Suprapubic skin (tissue), 4 donors: ENCODE results near the gene ENKUR. TPM values are rescaled to one million over a fixed set of nuclear protein-coding genes. Genes with fewer than 3 reads are reported as not detected.

ENCODE experiments used
- DNase-seq, 2 donors: peaks; one replicate each; pipeline ENCODE4 v3.0.0-alpha.2; 2019; ENCODE audit warnings: low spot score in 2 of 2
- H3K27ac ChIP-seq: fragments of 200-600 bp; sonication (generic); one replicate; pipeline ENCODE4 v1.5.1; 2019
- H3K27me3 ChIP-seq: fragments of 200-600 bp; sonication (generic); one replicate; pipeline ENCODE4 v1.5.1; 2019
- H3K36me3 ChIP-seq: fragments of 200-600 bp; sonication (generic); one replicate; pipeline ENCODE4 v1.5.1; 2019
- H3K4me1 ChIP-seq: fragments of 200-600 bp; sonication (generic); one replicate; pipeline ENCODE4 v1.5.1; 2019
- H3K4me3 ChIP-seq: fragments of 200-600 bp; sonication (generic); one replicate; pipeline ENCODE4 v1.5.1; 2019; ENCODE audit warnings: mild to moderate bottlenecking
- H3K9me3 ChIP-seq: fragments of 200-600 bp; sonication (generic); one replicate; pipeline ENCODE4 v1.5.1; 2019
- CTCF ChIP-seq, 2 donors: fragments of 200-600 bp in 1 of 2; fragments of 450-650 bp in 1 of 2; sonication (generic) in 1 of 2; IDR thresholded peaks; one replicate each; pipeline ENCODE4 v1.5.1; 2016 to 2019; ENCODE audit warnings: antibody characterized with exemption in 2 of 2, mild to moderate bottlenecking in 1 of 2, moderate library complexity in 1 of 2
- EP300 ChIP-seq: sonication (generic); formaldehyde crosslinking; IDR thresholded peaks from one replicate; pipeline ENCODE4 v1.6.1; 2017; ENCODE audit warnings: antibody characterized with exemption
- POLR2A ChIP-seq, 2 donors: fragments of 450-650 bp; IDR thresholded peaks; one replicate each; pipeline ENCODE4 v1.6.1; 2017; ENCODE audit warnings: antibody characterized with exemption in 2 of 2, mild to moderate bottlenecking in 2 of 2, moderate library complexity in 2 of 2
- POLR2AphosphoS5 ChIP-seq, 3 donors: sonication (generic); formaldehyde crosslinking; IDR thresholded peaks; one replicate each; pipeline ENCODE4 v1.6.1; 2017; ENCODE audit warnings: antibody characterized with exemption in 3 of 3
- WGBS: methylation state at CpG from one replicate; pipeline ENCODE4 v1.1.5; 2018; 5-methylcytosine and 5-hydroxymethylcytosine counted together
- total RNA-seq, 4 donors: library from RNA; depleted of rRNA; stranded (reverse); fragments of >200 nt; gene quantifications; one replicate each; pipeline ENCODE4 v1.1.0, GENCODE V29; 2016

The ENKUR gene
- total RNA-seq, 4 donors from 2014 or later = not detected

- Histone ChIP-seq H3K27ac (no peak overlapping the region), H3K4me1 (peaks cover 16% of the 10 kb centered on the region), H3K4me3 (no peak overlapping the region), H3K9me3 (no peaks in the 10 kb centered on the region), H3K36me3 (no peaks in the 10 kb centered on the region), H3K27me3 (no peaks in the 10 kb centered on the region)
- no peak for DNase-seq
- WGBS = 87% methylated on average over 9 of the region's 9 CpGs
- TF ChIP-seq POLR2AphosphoS5 (IDR thresholded peaks at IDR 0.05) (no peak), POLR2A (IDR thresholded peaks at IDR 0.05) (no peak), EP300 (no peak), CTCF (IDR thresholded peaks at IDR 0.05) (no peak)
Observed at GRCh38 chr10:25050402-25050801, 34.4 kb upstream of the ENKUR start.

GRCh38 chr10:25049966-25050365 lies 34.0 kb upstream of the ENKUR start:
- no peak for TF ChIP-seq POLR2A (IDR thresholded peaks at IDR 0.05)
- TF ChIP-seq POLR2AphosphoS5 (IDR thresholded peaks at IDR 0.05) = no peak
- TF ChIP-seq EP300 = no peak
- TF ChIP-seq CTCF (IDR thresholded peaks at IDR 0.05) = no peak
- DNase-seq = no peak
- H3K36me3 ChIP-seq = no peaks in the 10 kb centered on the region

GRCh38 chr10:25048450-25048849 lies 32.5 kb upstream of the ENKUR start:
- H3K4me1 ChIP-seq = peaks cover 16% of the 10 kb centered on the region
- H3K27me3 ChIP-seq = no peaks in the 10 kb centered on the region
- H3K4me3 ChIP-seq = no peak overlapping the region
- 55% methylated on average over 5 of the region's 5 CpGs for WGBS
- TF ChIP-seq POLR2A (IDR thresholded peaks at IDR 0.05) = no peak
- TF ChIP-seq POLR2AphosphoS5 (IDR thresholded peaks at IDR 0.05) = no peak
- TF ChIP-seq EP300 = no peak
- TF ChIP-seq CTCF (IDR thresholded peaks at IDR 0.05) = no peak
- no peak overlapping the region for H3K27ac ChIP-seq
- no peak for DNase-seq
- no peaks in the 10 kb centered on the region for H3K36me3 ChIP-seq
- H3K9me3 ChIP-seq = no peaks in the 10 kb centered on the region

More at GRCh38 chr10:25049966-25050365, 34.0 kb upstream of the ENKUR start:
- H3K4me1 ChIP-seq = peaks cover 16% of the 10 kb centered on the region
- no peaks in the 10 kb centered on the region for H3K27me3 ChIP-seq
- no peaks in the 10 kb centered on the region for H3K9me3 ChIP-seq
- WGBS = 91% methylated on average over 2 of the region's 2 CpGs
- no peak overlapping the region for H3K4me3 ChIP-seq
- H3K27ac ChIP-seq = no peak overlapping the region

GRCh38 chr10:25047591-25048301 lies 31.8 kb upstream of the ENKUR start:
- no peak overlapping the region for H3K27ac ChIP-seq
- no peaks in the 10 kb centered on the region for H3K9me3 ChIP-seq
- no peak for TF ChIP-seq CTCF (IDR thresholded peaks at IDR 0.05)
- no peak for TF ChIP-seq EP300
- no peak for TF ChIP-seq POLR2A (IDR thresholded peaks at IDR 0.05)
- no peak for TF ChIP-seq POLR2AphosphoS5 (IDR thresholded peaks at IDR 0.05)
- no peaks in the 10 kb centered on the region for H3K27me3 ChIP-seq
- no peak overlapping the region for H3K4me3 ChIP-seq
- no peak for DNase-seq
- H3K4me1 ChIP-seq = peaks cover 16% of the 10 kb centered on the region
- WGBS = 40% methylated on average over 4 of the region's 4 CpGs
- H3K36me3 ChIP-seq = no peaks in the 10 kb centered on the region

DNA sequence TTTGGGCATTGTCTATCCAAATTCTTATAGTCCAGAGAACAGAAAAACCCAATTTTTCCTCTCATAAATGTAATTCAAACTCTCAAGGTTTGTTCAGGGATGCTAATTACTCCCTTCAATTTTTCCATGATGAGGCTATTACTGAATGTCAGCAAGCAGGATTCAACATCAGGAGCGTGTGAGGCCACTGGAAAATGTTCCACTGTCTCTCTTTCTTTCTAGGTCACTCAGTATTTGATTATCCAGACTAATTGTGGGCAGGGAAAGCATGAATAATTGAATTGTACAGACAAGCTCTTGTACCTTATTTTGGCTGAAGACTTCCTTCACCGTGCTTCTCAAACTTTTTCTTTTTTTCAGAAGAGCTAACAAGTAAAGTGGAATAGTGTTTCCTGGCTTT lies 31.1 kb upstream of the ENKUR start:
- H3K36me3 ChIP-seq = no peaks in the 10 kb centered on the region
- H3K27ac ChIP-seq = no peak overlapping the region
- H3K4me1 ChIP-seq = peaks cover 16% of the 10 kb centered on the region
- H3K4me3 ChIP-seq = no peak overlapping the region
- no peak for DNase-seq
- no peaks in the 10 kb centered on the region for H3K9me3 ChIP-seq
- TF ChIP-seq CTCF (IDR thresholded peaks at IDR 0.05) (no peak), POLR2AphosphoS5 (IDR thresholded peaks at IDR 0.05) (no peak), POLR2A (IDR thresholded peaks at IDR 0.05) (no peak), EP300 (no peak)
- no peaks in the 10 kb centered on the region for H3K27me3 ChIP-seq
- WGBS = 30% methylated on average over 2 of the region's 2 CpGs
